ENCODE measurements around the gene ELOVL7.

The ELOVL7 gene

GRCh38 chr5:60710362-60710761 is 133.7 kb downstream of the ELOVL7 start:
- DNase-seq: no peak

- DNase-seq: no peak
Observed at GRCh38 chr5:60705144-60705543, 138.9 kb downstream of the ELOVL7 start.

GRCh38 chr5:60703944-60704343 is 140.1 kb downstream of the ELOVL7 start:
- DNase-seq: no peak
